Thoracic aorta (tissue), 2 donors: Measurements from ENCODE around the gene GPC6. TPM values are rescaled to one million over a fixed set of nuclear protein-coding genes. Genes with fewer than 3 reads are reported as not detected.

ENCODE experiments used
- ATAC-seq: fragments of 150-250 bp; one replicate; pipeline ENCODE4 v1.8.0; 2017; ENCODE audit warnings: low read depth; ENCODE audit not compliant: insufficient number of reproducible peaks, low FRiP score
- DNase-seq: peaks from one replicate; pipeline ENCODE4 v3.0.0-alpha.2; 2020; ENCODE audit warnings: low spot score
- H3K27ac ChIP-seq, 2 donors: fragments of 200-600 bp; sonication (generic); 1 replicate in 1 of 2; 2 replicates in 1 of 2; pipeline ENCODE4 v1.5.1; 2016; ENCODE audit warnings: mild to moderate bottlenecking in 2 of 2, moderate library complexity in 2 of 2
- H3K27me3 ChIP-seq: fragments of 200-600 bp; sonication (generic); replicated peaks from 2 replicates; pipeline ENCODE4 v1.6.0; 2016; ENCODE audit warnings: mild to moderate bottlenecking; ENCODE audit not compliant: insufficient read depth
- H3K36me3 ChIP-seq: fragments of 200-600 bp; sonication (generic); one replicate; pipeline ENCODE4 v1.5.1; 2016
- H3K4me1 ChIP-seq, 2 donors: fragments of 200-600 bp; sonication (generic); 1 replicate in 1 of 2; 2 replicates in 1 of 2; pipeline versions ENCODE4 v1.5.1 to v1.6.0; 2016; ENCODE audit warnings: low read depth in 2 of 2, mild to moderate bottlenecking in 1 of 2; ENCODE audit not compliant: control insufficient read depth in 1 of 2
- H3K4me3 ChIP-seq: fragments of 200-600 bp; sonication (generic); 2 replicates; pipeline ENCODE4 v1.5.1; 2016; ENCODE audit warnings: mild to moderate bottlenecking
- H3K9me3 ChIP-seq: fragments of 200-600 bp; sonication (generic); 2 replicates; pipeline ENCODE4 v1.5.1; 2016
- CTCF ChIP-seq: fragments of 200-600 bp; sonication (generic); IDR thresholded peaks from one replicate; pipeline ENCODE4 v1.5.1; 2019; ENCODE audit warnings: antibody characterized with exemption
- total RNA-seq, 2 donors: library from RNA; depleted of rRNA; stranded (reverse); fragments of >200 nt; gene quantifications; one replicate each; pipeline versions ENCODE4 v1.1.0 to v1.2.3, GENCODE V29; 2016

GPC6 gene
- total RNA-seq, 2 donors from 2014 or later: 34.9 to 56.4 TPM

DNA sequence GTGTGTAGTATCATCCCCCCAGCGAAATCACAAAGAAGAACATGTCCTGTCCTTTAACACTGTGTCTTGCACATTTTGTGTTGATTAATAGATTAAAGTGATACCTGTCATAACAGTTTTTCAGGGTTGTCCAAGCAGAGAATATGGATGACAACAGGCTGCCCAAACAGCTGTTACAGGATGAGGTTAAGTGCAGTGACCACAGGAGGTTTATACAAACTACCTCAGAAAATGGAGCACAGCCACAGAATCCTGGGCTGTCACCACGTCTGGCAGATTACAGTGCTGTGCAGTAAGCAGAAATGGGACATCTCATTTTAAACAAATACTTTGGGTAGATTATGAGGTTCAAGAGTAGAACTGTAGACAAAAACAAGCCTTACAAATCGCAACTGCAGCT is 677.3 kb downstream of the GPC6 start:
- DNase-seq (no peak), ATAC-seq (no peak)
- Histone ChIP-seq H3K4me1 (peaks cover 12 to 15% of the 10 kb centered on the region in 2 donors), H3K27ac (no peak overlapping the region), H3K27me3 (no peaks in the 10 kb centered on the region), H3K9me3 (no peaks in the 10 kb centered on the region), H3K36me3 (no peaks in the 10 kb centered on the region), H3K4me3 (no peak overlapping the region)
- no peak for TF ChIP-seq CTCF

DNA sequence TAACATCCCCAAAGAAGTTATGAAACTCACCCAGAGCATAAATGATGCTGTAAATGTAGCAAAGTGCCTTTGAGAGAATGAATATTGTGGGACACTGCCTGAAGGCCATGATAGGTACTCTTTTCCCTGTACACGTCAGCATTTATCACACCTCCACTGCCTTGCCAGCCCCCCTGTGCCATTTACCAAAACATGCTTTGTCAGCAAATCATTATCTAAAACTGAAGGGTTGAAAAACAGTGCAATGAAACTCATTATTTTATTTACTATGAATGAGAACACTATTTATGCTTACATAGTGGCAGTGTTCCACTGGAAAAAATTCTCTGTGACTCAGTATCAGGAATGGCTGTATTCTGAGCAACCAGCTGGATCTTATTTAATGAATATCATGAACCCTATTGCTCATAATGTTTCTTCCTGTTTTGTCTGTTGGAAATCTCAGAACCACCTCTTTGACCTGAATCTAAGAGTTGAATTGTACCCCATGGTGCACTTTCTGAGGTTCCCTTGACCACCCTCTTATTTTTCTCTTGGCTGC is 688.7 kb downstream of the GPC6 start:
- no peaks in the 10 kb centered on the region for H3K36me3 ChIP-seq
- ATAC-seq: no peak
- no peak for DNase-seq
- H3K4me3 ChIP-seq: no peak overlapping the region
- peaks cover 0 to 4% of the 10 kb centered on the region in 2 donors for H3K4me1 ChIP-seq
- H3K27me3 ChIP-seq: no peaks in the 10 kb centered on the region
- no peak for TF ChIP-seq CTCF
- no peaks in the 10 kb centered on the region for H3K9me3 ChIP-seq
- no peak overlapping the region for H3K27ac ChIP-seq

GRCh38 chr13:93922063-93922855 is 695.7 kb downstream of the GPC6 start:
- H3K27ac ChIP-seq: no peak overlapping the region

DNA sequence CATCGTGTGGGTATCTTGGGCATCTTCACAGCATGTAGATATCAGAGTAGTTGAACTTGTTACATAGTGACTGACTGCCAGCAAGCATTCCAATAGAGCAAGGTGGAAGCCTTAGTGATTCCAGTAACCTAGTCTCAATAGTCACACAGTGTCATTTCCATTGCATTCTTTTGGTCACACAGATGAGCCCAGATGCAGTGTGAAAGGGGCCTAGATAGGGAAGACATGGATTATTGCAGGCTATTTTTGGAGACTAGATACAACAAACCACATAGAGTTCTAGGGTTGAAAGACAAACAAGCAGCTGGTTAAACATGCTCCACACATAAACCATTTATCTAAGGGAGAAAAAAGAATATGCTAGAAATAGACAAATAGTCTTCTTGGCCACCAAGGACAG is 699.4 kb downstream of the GPC6 start:
- no peaks in the 10 kb centered on the region for H3K36me3 ChIP-seq
- no peaks in the 10 kb centered on the region for H3K9me3 ChIP-seq
- ATAC-seq (no peak), DNase-seq (no peak)
- H3K27me3 ChIP-seq: no peaks in the 10 kb centered on the region
- H3K4me1 ChIP-seq: peaks cover 0 to 4% of the 10 kb centered on the region in 2 donors
- no peak overlapping the region for H3K27ac ChIP-seq
- no peak overlapping the region for H3K4me3 ChIP-seq
- no peak for TF ChIP-seq CTCF

More at GRCh38 chr13:93922063-93922855, 695.7 kb downstream of the GPC6 start:
- Histone ChIP-seq H3K9me3 (no peaks in the 10 kb centered on the region), H3K36me3 (no peaks in the 10 kb centered on the region), H3K27me3 (no peaks in the 10 kb centered on the region), H3K4me3 (no peak overlapping the region), H3K4me1 (peaks cover 0 to 6% of the 10 kb centered on the region in 2 donors)
- TF ChIP-seq CTCF: no peak
- DNase-seq (no peak), ATAC-seq (no peak)

DNA sequence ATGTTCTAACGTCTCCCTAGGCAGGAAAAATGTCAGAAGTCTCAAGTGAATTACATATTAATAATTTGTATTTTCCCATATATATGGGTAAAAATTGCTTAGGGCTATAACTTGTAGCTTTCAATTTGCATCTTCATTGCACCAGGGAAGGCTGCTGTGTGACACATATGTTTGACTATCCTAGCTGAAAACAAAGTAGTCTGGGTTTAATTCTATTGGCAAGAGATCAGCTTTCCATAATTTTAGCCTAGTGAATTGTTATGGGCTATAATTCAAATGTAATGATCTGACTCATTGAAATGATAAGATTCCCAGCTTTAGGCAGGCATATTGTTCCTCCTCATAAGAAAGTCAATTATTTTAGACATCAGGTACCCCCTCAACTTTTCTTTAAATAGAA is 699.8 kb downstream of the GPC6 start:
- DNase-seq (no peak), ATAC-seq (no peak)
- no peak for TF ChIP-seq CTCF
- Histone ChIP-seq H3K27ac (no peak overlapping the region), H3K36me3 (no peaks in the 10 kb centered on the region), H3K4me1 (peaks cover 0 to 4% of the 10 kb centered on the region in 2 donors), H3K4me3 (no peak overlapping the region), H3K27me3 (no peaks in the 10 kb centered on the region), H3K9me3 (no peaks in the 10 kb centered on the region)
